ENCODE data around the gene ZBTB7C. TPM values are rescaled to one million over a fixed set of nuclear protein-coding genes. Genes with fewer than 3 reads are reported as not detected.

ZBTB7C gene
- total RNA-seq, 1 donor = not detected

GRCh38 chr18:48100165-48100575, 309.0 kb downstream of the ZBTB7C start:
- DNase-seq (ENCODE audit: low read depth) = no peak
- no peak overlapping the region for H3K4me3 ChIP-seq (ENCODE audit: low read depth, low read length)
- no peak for TF ChIP-seq CTCF (IDR thresholded peaks at IDR 0.05; ENCODE audit: insufficient read depth, low read depth, low read length)

GRCh38 chr18:48099481-48100164, 309.6 kb downstream of the ZBTB7C start:
- no peak for TF ChIP-seq CTCF (IDR thresholded peaks at IDR 0.05; ENCODE audit: insufficient read depth, low read depth, low read length)
- no peak overlapping the region for H3K4me3 ChIP-seq (ENCODE audit: low read depth, low read length)
- DNase-seq (ENCODE audit: low read depth) = no peak

GRCh38 chr18:48098538-48098937, 310.6 kb downstream of the ZBTB7C start:
- no peak for DNase-seq (ENCODE audit: low read depth)
- TF ChIP-seq CTCF (IDR thresholded peaks at IDR 0.05; ENCODE audit: insufficient read depth, low read depth, low read length) = no peak
- no peak overlapping the region for H3K4me3 ChIP-seq (ENCODE audit: low read depth, low read length)

GRCh38 chr18:48098007-48098406, 311.2 kb downstream of the ZBTB7C start:
- no peak for TF ChIP-seq CTCF (IDR thresholded peaks at IDR 0.05; ENCODE audit: insufficient read depth, low read depth, low read length)
- no peak overlapping the region for H3K4me3 ChIP-seq (ENCODE audit: low read depth, low read length)
- DNase-seq (ENCODE audit: low read depth) = no peak

GRCh38 chr18:48095726-48096125, 313.5 kb downstream of the ZBTB7C start:
- TF ChIP-seq CTCF (IDR thresholded peaks at IDR 0.05; ENCODE audit: insufficient read depth, low read depth, low read length) = no peak
- H3K4me3 ChIP-seq (ENCODE audit: low read depth, low read length) = no peak overlapping the region
- DNase-seq (ENCODE audit: low read depth) = no peak

- no peak for TF ChIP-seq CTCF (IDR thresholded peaks at IDR 0.05; ENCODE audit: insufficient read depth, low read depth, low read length)
- H3K4me3 ChIP-seq (ENCODE audit: low read depth, low read length) = no peak overlapping the region
- DNase-seq (ENCODE audit: low read depth) = no peak
These were observed 316.1 kb downstream of the ZBTB7C start for GRCh38 chr18:48093104-48093503.
